Activated T-cell treated with anti-CD3 and anti-CD28 coated beads for 4 hours (primary cell): ENCODE results near the gene CENPM.

ENCODE experiments used
- DNase-seq: peaks from one replicate; pipeline ENCODE4 v3.0.0-alpha.2; 2020

Gene CENPM

GRCh38 chr22:41912338-41913039, 34.5 kb downstream of the CENPM start:
- DNase-seq: no peak

- DNase-seq: no peak
These were observed 35.8 kb downstream of the CENPM start for GRCh38 chr22:41911001-41911611.

- DNase-seq: no peak
These were observed 36.6 kb downstream of the CENPM start for GRCh38 chr22:41910050-41911000.

- no peak for DNase-seq
These were observed 37.5 kb downstream of the CENPM start for GRCh38 chr22:41909310-41910049.

GRCh38 chr22:41908411-41909309, 38.3 kb downstream of the CENPM start:
- no peak for DNase-seq

- no peak for DNase-seq
These were observed 39.2 kb downstream of the CENPM start for GRCh38 chr22:41907436-41908401.

- no peak for DNase-seq
These were observed 40.1 kb downstream of the CENPM start for GRCh38 chr22:41906822-41907221.

- DNase-seq: no peak
These were observed 41.3 kb downstream of the CENPM start for GRCh38 chr22:41905411-41906202.

GRCh38 chr22:41904450-41905410, 42.2 kb downstream of the CENPM start:
- DNase-seq: no peak

- no peak for DNase-seq
These were observed 44.0 kb downstream of the CENPM start for GRCh38 chr22:41902932-41903421.

- no peak for DNase-seq
These were observed 44.9 kb downstream of the CENPM start for GRCh38 chr22:41902016-41902415.

GRCh38 chr22:41900652-41901312, 46.2 kb downstream of the CENPM start:
- DNase-seq: no peak

GRCh38 chr22:41899992-41900651, 46.8 kb downstream of the CENPM start:
- DNase-seq: no peak

- no peak for DNase-seq
These were observed 47.8 kb downstream of the CENPM start for GRCh38 chr22:41899110-41899509.

GRCh38 chr22:41898645-41899044, 48.3 kb downstream of the CENPM start:
- DNase-seq: no peak

GRCh38 chr22:41893591-41894375, 53.2 kb downstream of the CENPM start:
- no peak for DNase-seq
